GM12892 (cell line): Measurements from ENCODE around the gene TRRAP.

Source experiments
- POLR2A ChIP-seq: IDR thresholded peaks from 2 replicates; pipeline ENCODE4 v1.6.1; 2011; ENCODE audit warnings: low read depth, low read length, control low read depth
- TAF1 ChIP-seq: IDR thresholded peaks from 2 replicates; pipeline ENCODE4 v1.6.1; 2011; ENCODE audit warnings: low read depth, mild to moderate bottlenecking, control low read depth, low read length, borderline replicate concordance

GRCh38 chr7:98863601-98864000 is 14.7 kb upstream of the TRRAP start:
- no peak for TF ChIP-seq POLR2A
- no peak for TF ChIP-seq TAF1
